GM12878 (cell line): ENCODE measurements around the gene BEST4. TPM values are rescaled to one million over a fixed set of nuclear protein-coding genes. Genes with fewer than 3 reads are reported as not detected.

Source experiments
- ATAC-seq: fragments of 200-7000 bp; cut with Tn5 transposase; 3 replicates; pipeline ENCODE4 v1.9.1; 2020; ENCODE audit warnings: mild to moderate bottlenecking, moderate library complexity
- BruUV-seq: library from RNA; stranded (reverse); fragments of 400-500 nt; replicated peaks from 2 replicates; lab custom pipeline; 2021; lab: Mats Ljungman, UMichigan
- CTCF ChIA-PET: fragments of 300-600 bp; sonication (Branson Sonifier 250); formaldehyde crosslinking; extraction: SDS; loops from one replicate; lab custom pipeline; 2021; ENCODE audit warnings: inconsistent platforms; lab: Yijun Ruan, JAX
- POLR2A ChIA-PET: fragments of 350-600 bp; formaldehyde crosslinking; extraction: SDS; loops from one replicate; lab custom pipeline; 2021; ENCODE audit warnings: inconsistent platforms; lab: Charles Lee
- RAD21 ChIA-PET: fragments of 300-600 bp; sonication (Branson Sonifier 250); formaldehyde crosslinking; loops from one replicate; lab custom pipeline; 2023; ENCODE audit warnings: antibody characterized with exemption; ENCODE audit not compliant: unreplicated experiment; lab: Charles Lee
- SMC1A ChIA-PET: fragments of 300-600 bp; sonication (Branson Sonifier 250); formaldehyde crosslinking; loops from one replicate; lab custom pipeline; 2023; ENCODE audit not compliant: unreplicated experiment, uncharacterized antibody; lab: Charles Lee
- DNase-seq: peaks from one replicate; pipeline ENCODE4 v3.0.0-alpha.2; 2011; ENCODE audit warnings: low read depth, low spot score
- FAIRE-seq: peaks from 3 replicates; lab custom pipeline; 2011; peaks lifted over from hg19 to GRCh38; lab: Jason Lieb, UNC
- H2AFZ ChIP-seq: 2 replicates; pipeline ENCODE4 v1.6.0; 2011; ENCODE audit warnings: low read depth, low read length, control low read depth; ENCODE audit not compliant: control insufficient read depth
- H3K27ac ChIP-seq: 2 replicates; pipeline ENCODE4 v1.5.1; 2011; ENCODE audit warnings: control low read depth; ENCODE audit not compliant: control insufficient read depth, insufficient read depth
- H3K27me3 ChIP-seq, 2 experiments: replicated peaks in 1 of 2; 2 replicates each; pipeline versions ENCODE4 v1.6.0 to v1.6.1; 2011; ENCODE audit warnings: low read length in 1 of 2; ENCODE audit not compliant: control insufficient read depth in 2 of 2, insufficient read depth in 2 of 2
- H3K36me3 ChIP-seq, 2 experiments: 2 replicates each; pipeline ENCODE4 v1.5.1; 2011; ENCODE audit warnings: low read length in 1 of 2; ENCODE audit not compliant: control insufficient read depth in 2 of 2, insufficient read depth in 2 of 2
- H3K4me1 ChIP-seq: 2 replicates; pipeline ENCODE4 v1.6.1; 2011; ENCODE audit warnings: mild to moderate bottlenecking, low read length, moderate library complexity, mixed read lengths; ENCODE audit not compliant: control insufficient read depth, insufficient read depth
- H3K4me2 ChIP-seq: 2 replicates; pipeline ENCODE4 v1.6.0; 2011; ENCODE audit warnings: control low read depth; ENCODE audit not compliant: control insufficient read depth, insufficient read depth
- H3K4me3 ChIP-seq: fragments of 200-600 bp; sonication (generic); 2 replicates; pipeline ENCODE4 v1.5.1; 2016
- H3K79me2 ChIP-seq: 2 replicates; pipeline ENCODE4 v1.6.0; 2011; ENCODE audit warnings: low read length; ENCODE audit not compliant: control insufficient read depth, insufficient read depth
- H3K9ac ChIP-seq: 2 replicates; pipeline ENCODE4 v1.8.0; 2011; ENCODE audit warnings: low read length, control low read depth, mixed read lengths; ENCODE audit not compliant: control insufficient read depth, insufficient read depth
- H3K9me3 ChIP-seq: replicated peaks from 3 replicates; pipeline ENCODE4 v1.5.1; 2011; ENCODE audit warnings: mild to moderate bottlenecking, low read length; ENCODE audit not compliant: control insufficient read depth, insufficient read depth
- H4K20me1 ChIP-seq: 2 replicates; pipeline ENCODE4 v1.6.0; 2011; ENCODE audit not compliant: control insufficient read depth, insufficient read depth
- ATF3 ChIP-seq: IDR thresholded peaks from 2 replicates; pipeline ENCODE4 v1.6.1; 2011; ENCODE audit warnings: low read depth, mild to moderate bottlenecking, low read length, moderate library complexity, borderline replicate concordance; ENCODE audit errors: extremely low read depth
- BHLHE40 ChIP-seq, 2 experiments: fragments of 450-650 bp in 1 of 2; IDR thresholded peaks; 2 replicates each; pipeline ENCODE4 v1.6.1; 2011 to 2017; ENCODE audit warnings: low read depth in 2 of 2, borderline replicate concordance in 1 of 2, improper control_type of control experiment in 1 of 2, low read length in 1 of 2, mild to moderate bottlenecking in 1 of 2
- CREB1 ChIP-seq: IDR thresholded peaks from 2 replicates; pipeline ENCODE4 v1.6.1; 2012; ENCODE audit warnings: low read depth, mild to moderate bottlenecking, inconsistent platforms
- EGR1 ChIP-seq, 2 experiments: IDR thresholded peaks; 1 replicate in 1 of 2; 2 replicates in 1 of 2; pipeline ENCODE4 v1.6.1; 2011 to 2012; ENCODE audit warnings: low read depth in 2 of 2, low read length in 2 of 2, borderline replicate concordance in 1 of 2, mild to moderate bottlenecking in 1 of 2, moderate library complexity in 1 of 2
- ESRRA ChIP-seq: IDR thresholded peaks from 2 replicates; pipeline ENCODE4 v1.6.1; 2012; ENCODE audit warnings: mild to moderate bottlenecking, low read length, improper control_type of control experiment
- NBN ChIP-seq: fragments of 450-650 bp; IDR thresholded peaks from 2 replicates; pipeline ENCODE4 v1.6.1; 2016
- POLR2A ChIP-seq: IDR thresholded peaks from 2 replicates; pipeline ENCODE4 v1.6.1; 2011; ENCODE audit warnings: low read depth, mild to moderate bottlenecking, low read length
- SMAD5 ChIP-seq: IDR thresholded peaks from 2 replicates; pipeline ENCODE4 v1.6.1; 2016; ENCODE audit warnings: antibody characterized with exemption, low read depth
- SPI1 ChIP-seq: IDR thresholded peaks from 2 replicates; pipeline ENCODE4 v1.6.1; 2011; ENCODE audit warnings: low read depth, mild to moderate bottlenecking, low read length, moderate library complexity, borderline replicate concordance; ENCODE audit not compliant: insufficient read depth
- STAT1 ChIP-seq: fragments of 450-650 bp; conservative IDR thresholded peaks from 2 replicates; pipeline ENCODE4 v1.6.1; 2014; ENCODE audit warnings: antibody characterized with exemption, mild to moderate bottlenecking
- SUZ12 ChIP-seq: fragments of 200-600 bp; sonication (generic); IDR thresholded peaks from one replicate; pipeline ENCODE4 v1.6.1; 2018; ENCODE audit warnings: antibody characterized with exemption, mild to moderate bottlenecking; ENCODE audit not compliant: unreplicated experiment
- ZBED1 ChIP-seq: IDR thresholded peaks from 2 replicates; pipeline ENCODE4 v1.6.1; 2016; ENCODE audit warnings: borderline replicate concordance
- ZBTB4 ChIP-seq: fragments of 450-650 bp; formaldehyde crosslinking; IDR thresholded peaks from 2 replicates; pipeline ENCODE4 v1.4.0; 2022; ENCODE audit warnings: mild to moderate bottlenecking, moderate library complexity
- ZBTB40 ChIP-seq: fragments of 450-650 bp; IDR thresholded peaks from 2 replicates; pipeline ENCODE4 v1.6.1; 2016; ENCODE audit warnings: mild to moderate bottlenecking, moderate library complexity, borderline replicate concordance
- WGBS: methylation state at CpG from one replicate; pipeline ENCODE4 v1.1.6; 2016; ENCODE audit warnings: low lambda C conversion rate; ENCODE audit not compliant: insufficient replicate concordance, insufficient coverage; ENCODE audit errors: missing lambda C conversion rate; 5-methylcytosine and 5-hydroxymethylcytosine counted together
- in situ Hi-C: fragments of 300-500 bp; cut with MboI; formaldehyde crosslinking; loops from 9 replicates; pipeline ENCODE4 v1.14.3; 2018; ENCODE audit warnings: mixed read lengths
- intact Hi-C: fragments of 100-400 bp; cut with micrococcal nuclease; formaldehyde crosslinking; loops from one replicate; pipeline ENCODE4 v1.14.2; 2022; ENCODE audit not compliant: unreplicated experiment
- polyA plus RNA-seq, 11 experiments: library from polyadenylated mRNA; depleted of rRNA in 4 of 11; unstranded in 6 of 11; stranded (reverse) in 5 of 11; fragments of >200 nt; fragmentation: Nextera tagmentation in 4 of 11; fragmentation: Illumina TruSeq in 1 of 11; extraction: Ambion mirVana in 4 of 11; extraction: Trizol in 1 of 11; gene quantifications; 1 replicate in 1 of 11; 2 replicates in 10 of 11; pipeline versions ENCODE4 v1.2.1 to v1.2.3, GENCODE V29; 2011 to 2016; ENCODE audit warnings: inconsistent platforms in 2 of 11, missing spikeins in 2 of 11, low read depth in 1 of 11
- total RNA-seq, 4 experiments: library from RNA; depleted of rRNA in 3 of 4; stranded (reverse); fragments of >200 nt in 3 of 4; fragmentation: Illumina TruSeq in 1 of 4; extraction: Trizol in 1 of 4; gene quantifications; 2 replicates each; pipeline versions ENCODE4 v1.2.1 to v1.2.3, GENCODE V29; 2013 to 2021

The BEST4 gene
- total and polyA plus RNA-seq, 10 of the 15 experiments (the other 5 are each of a cell fraction or from before 2014, with no cell fraction given), result 0.06 to 1.3 (median 0.42) TPM

- TSS peak; percentile 99 for BruUV-seq
- under 1% methylated on average over 65 of the region's 65 CpGs for WGBS
- H3K27ac ChIP-seq, result peak within 1 kb of the TSS; percentile 92
- ChIA-PET RAD21 (interaction anchor here (0.7 to 2.1 kb wide), 12 partner anchors 9 to 528 kb away, joined by 3 to 7 read pairs (median 4); partner anchors contain the start of genes HECTD3, PLK3 and UROD), SMC1A (interaction anchor here (0.7 to 2.3 kb wide), 11 partner anchors 11 to 68 kb away, joined by 3 to 12 read pairs (median 3); partner anchors contain the start of genes PLK3 and RNU5D-1), CTCF (interaction anchor here (0.5 to 4.0 kb wide), 13 partner anchors 8 to 239 kb away, joined by 3 to 39 read pairs (median 5); partner anchors contain the start of genes PLK3 and RNU5D-1), POLR2A (interaction anchor here (0.6 to 2.7 kb wide), 25 partner anchors 9 to 808 kb away, joined by 3 to 29 read pairs (median 5); partner anchors contain the start of genes BEST4, BTBD19, PLK3 and RNU5D-1)
- H3K9me3 ChIP-seq, result no peaks in the 10 kb centered on the region
- ATAC-seq (peak; percentile 81), DNase-seq (peak; percentile 74), FAIRE-seq (peak; percentile 54)
- H3K4me3 ChIP-seq, result peak within 1 kb of the TSS; percentile 73
- H4K20me1 ChIP-seq, result peaks cover 12% of the 10 kb centered on the region
- peak within 1 kb of the TSS; percentile 73 for H3K4me2 ChIP-seq
- peaks cover 43% of the 10 kb centered on the region for H3K79me2 ChIP-seq
- H3K36me3 ChIP-seq, result peaks cover 8 to 19% of the 10 kb centered on the region in 2 experiments
- no peaks in the 10 kb centered on the region for H3K27me3 ChIP-seq
- H2AFZ ChIP-seq, result peak within 1 kb of the TSS; percentile 73
- intact Hi-C loops, result loop anchor here (5.0 kb wide), 1 partner anchor 42 kb away; no protein-coding TSS in a partner anchor
- peaks cover 13% of the 10 kb centered on the region for H3K4me1 ChIP-seq
- in situ Hi-C loops, result no loop called here
- peak within 1 kb of the TSS; percentile 99 for H3K9ac ChIP-seq
- TF ChIP-seq ZBTB4 (no peak), NBN (peak; percentile 99), STAT1 (peak; percentile 77; the same call in 1 of the 2 replicates), SUZ12 (no peak), POLR2A (peak; percentile 99), BHLHE40 (IDR thresholded peaks at IDR 0.05; ENCODE audit: borderline replicate concordance in 1 of 2, low read depth in 2 of 2, low read length in 1 of 2) (peak; percentile 47 to 84; a peak in 3 of 4 replicates), CREB1 (peak; percentile 100), ZBTB40 (peak; percentile 33; the same call in 1 of the 2 replicates), EGR1 (IDR thresholded peaks at IDR 0.05; ENCODE audit: borderline replicate concordance in 1 of 2, low read depth in 2 of 2, low read length in 2 of 2) (peak in 1 of 2 experiments; percentile 17; a peak in 1 of 3 replicates), ZBED1 (peak; percentile 90), ESRRA (peak; percentile 47; the same call in 1 of the 2 replicates), ATF3 (peak; percentile 91), SPI1 (no peak), SMAD5 (peak; percentile 98)
Observed at GRCh38 chr1:44775078-44775929, 12.7 kb downstream of the BEST4 start, which contains the start of gene RPS8. RPS8 (plus strand) TSS chr1:44775540; CDS start chr1:44775597, 57 bp downstream.
